HG02943 (cell line): ENCODE measurements around the gene PRKD2.

Experiments used
- ATAC-seq: cut with Tn5 transposase; IDR thresholded peaks from one replicate; pipeline ENCODE4 v1.9.1; 2021; ENCODE audit warnings: mild to moderate bottlenecking, low read depth, moderate library complexity; ENCODE audit not compliant: unreplicated experiment

PRKD2 gene

GRCh38 chr19:46725859-46726393 is 9.0 kb upstream of the PRKD2 start:
- no peak for ATAC-seq

GRCh38 chr19:46725036-46725820 is 8.3 kb upstream of the PRKD2 start:
- ATAC-seq = no peak

GRCh38 chr19:46724468-46724867 is 7.6 kb upstream of the PRKD2 start:
- ATAC-seq = no peak

- no peak for ATAC-seq
Measured at GRCh38 chr19:46723471-46723870, 6.6 kb upstream of the PRKD2 start.

GRCh38 chr19:46723023-46723461 is 6.1 kb upstream of the PRKD2 start:
- ATAC-seq = no peak

GRCh38 chr19:46722421-46723022 is 5.6 kb upstream of the PRKD2 start:
- ATAC-seq = no peak

GRCh38 chr19:46722004-46722380 is 5.1 kb upstream of the PRKD2 start:
- no peak for ATAC-seq

GRCh38 chr19:46721269-46722003 is 4.5 kb upstream of the PRKD2 start:
- no peak for ATAC-seq

- no peak for ATAC-seq
Measured at GRCh38 chr19:46720503-46721239, 3.8 kb upstream of the PRKD2 start.

- ATAC-seq = no peak
Measured at GRCh38 chr19:46719629-46720502, 3.0 kb upstream of the PRKD2 start.

- ATAC-seq = no peak
Measured at GRCh38 chr19:46718934-46719622, 2.2 kb upstream of the PRKD2 start.

- no peak for ATAC-seq
Measured at GRCh38 chr19:46718157-46718933, 1.4 kb upstream of the PRKD2 start.

GRCh38 chr19:46717716-46718143 is 816 bp upstream of the PRKD2 start:
- ATAC-seq = no peak

- ATAC-seq = no peak
Measured at GRCh38 chr19:46716672-46717033, 261 bp downstream of the PRKD2 start.

- ATAC-seq = no peak
Measured at GRCh38 chr19:46715975-46716671, 791 bp downstream of the PRKD2 start.

- ATAC-seq = no peak
Measured at GRCh38 chr19:46715620-46715974, 1.3 kb downstream of the PRKD2 start.

- no peak for ATAC-seq
Measured at GRCh38 chr19:46714444-46715106, 2.3 kb downstream of the PRKD2 start.
